Kidney (tissue), 14 donors: ENCODE data around the gene ABL1. TPM values are rescaled to one million over a fixed set of nuclear protein-coding genes. Genes with fewer than 3 reads are reported as not detected.

Experiments used
- DNase-seq, 5 donors: peaks; one replicate each; pipeline ENCODE4 v3.0.0-alpha.2; 2013 to 2020
- FAIRE-seq: peaks from 2 replicates; lab custom pipeline; 2012; peaks lifted over from hg19 to GRCh38; lab: Jason Lieb, UNC
- H3K27ac ChIP-seq, 2 donors: one replicate each; pipeline ENCODE4 v1.7.0; 2013; ENCODE audit warnings: low read depth in 2 of 2, low read length in 2 of 2, inconsistent platforms in 1 of 2
- H3K27me3 ChIP-seq: one replicate; pipeline ENCODE4 v1.7.1; 2013; ENCODE audit warnings: low read length, inconsistent platforms; ENCODE audit not compliant: control insufficient read depth, insufficient read depth
- H3K36me3 ChIP-seq, 3 donors: one replicate each; pipeline versions ENCODE4 v1.7.0 to v1.7.1; 2013; ENCODE audit warnings: low read length in 3 of 3, control low read depth in 1 of 3, inconsistent platforms in 1 of 3; ENCODE audit not compliant: insufficient read depth in 3 of 3, control insufficient read depth in 2 of 3
- H3K4me1 ChIP-seq, 3 donors: one replicate each; pipeline versions ENCODE4 v1.7.0 to v1.7.1; 2013; ENCODE audit warnings: low read length in 3 of 3, inconsistent platforms in 1 of 3, low read depth in 1 of 3; ENCODE audit not compliant: control insufficient read depth in 2 of 3, insufficient read depth in 2 of 3
- H3K4me3 ChIP-seq, 3 donors: one replicate each; pipeline versions ENCODE4 v1.7.0 to v1.8.1; 2013; ENCODE audit warnings: low read length in 3 of 3, control low read depth in 1 of 3, inconsistent platforms in 1 of 3
- H3K9ac ChIP-seq, 3 donors: one replicate each; pipeline versions ENCODE4 v1.7.0 to v1.7.1; 2013; ENCODE audit warnings: low read length in 3 of 3, control low read depth in 1 of 3, inconsistent platforms in 1 of 3
- H3K9me3 ChIP-seq, 3 donors: one replicate each; pipeline versions ENCODE4 v1.7.0 to v1.7.1; 2013; ENCODE audit warnings: low read length in 3 of 3, control low read depth in 1 of 3, inconsistent platforms in 1 of 3; ENCODE audit not compliant: control insufficient read depth in 2 of 3, insufficient read depth in 1 of 3
- intact Hi-C: fragments of 100-400 bp; cut with DNase I; formaldehyde crosslinking; loops from one replicate; pipeline ENCODE4 v1.11.1; 2022
- polyA plus RNA-seq: library from polyadenylated mRNA; stranded (reverse); fragments of 350-450 nt; fragmentation: Illumina TruSeq; extraction: RNeasy Lipid Tissue Mini Kit (QIAGEN cat#74804); gene quantifications from one replicate; pipeline ENCODE4 v1.2.3, GENCODE V29; 2014; ENCODE audit warnings: low read depth, low replicate concordance; ENCODE audit not compliant: insufficient read depth
- total RNA-seq: library from RNA; stranded (reverse); fragmentation: NEBNext Ultra II Directional; extraction: Animal tissue kit (Norgen Biotek cat#: 25700); gene quantifications from one replicate; pipeline ENCODE4 v1.2.1, GENCODE V29; 2021
- TF ChIP-seq, protein P1 (sequence below): IDR thresholded peaks from 3 replicates; pipeline ENCODE4 v1.5.1; 2012; ENCODE audit warnings: mild to moderate bottlenecking, moderate library complexity, borderline replicate concordance; ENCODE audit not compliant: insufficient read depth; ENCODE audit errors: extremely low read depth
- donor health status: control.
- donor health status: control.
- donor health status: control.
- donor health status: control.
- donor health status: control.
- donor health status: DM: yes; HTN: yes; CAD: no.
- donor health status: Normal renal cell carcinoma (clear cell type).

The ABL1 gene
- total and polyA plus RNA-seq, 2 donors from 2014 or later: 15.0 to 63.6 TPM

DNA sequence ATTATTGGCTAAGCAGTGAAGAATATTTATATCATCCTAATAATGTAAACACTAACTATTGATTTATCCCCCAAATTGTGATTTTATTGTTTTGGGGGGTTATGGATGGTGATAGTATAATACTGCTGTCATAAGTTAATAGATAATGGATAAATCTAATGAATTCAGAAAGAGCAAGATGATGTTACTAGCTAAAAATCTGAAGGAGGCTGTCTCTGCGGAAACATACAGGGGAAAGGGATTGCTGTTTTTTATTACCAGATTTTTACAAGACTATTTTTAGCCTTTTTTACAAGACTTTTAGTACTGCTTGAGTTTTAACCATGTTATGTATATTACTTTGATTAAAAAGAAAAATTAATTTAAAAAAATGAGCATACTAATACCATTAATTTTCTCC, 5.3 kb upstream of the ABL1 start:
- no peak overlapping the region for H3K27ac ChIP-seq
- TF ChIP-seq, protein P1, sequence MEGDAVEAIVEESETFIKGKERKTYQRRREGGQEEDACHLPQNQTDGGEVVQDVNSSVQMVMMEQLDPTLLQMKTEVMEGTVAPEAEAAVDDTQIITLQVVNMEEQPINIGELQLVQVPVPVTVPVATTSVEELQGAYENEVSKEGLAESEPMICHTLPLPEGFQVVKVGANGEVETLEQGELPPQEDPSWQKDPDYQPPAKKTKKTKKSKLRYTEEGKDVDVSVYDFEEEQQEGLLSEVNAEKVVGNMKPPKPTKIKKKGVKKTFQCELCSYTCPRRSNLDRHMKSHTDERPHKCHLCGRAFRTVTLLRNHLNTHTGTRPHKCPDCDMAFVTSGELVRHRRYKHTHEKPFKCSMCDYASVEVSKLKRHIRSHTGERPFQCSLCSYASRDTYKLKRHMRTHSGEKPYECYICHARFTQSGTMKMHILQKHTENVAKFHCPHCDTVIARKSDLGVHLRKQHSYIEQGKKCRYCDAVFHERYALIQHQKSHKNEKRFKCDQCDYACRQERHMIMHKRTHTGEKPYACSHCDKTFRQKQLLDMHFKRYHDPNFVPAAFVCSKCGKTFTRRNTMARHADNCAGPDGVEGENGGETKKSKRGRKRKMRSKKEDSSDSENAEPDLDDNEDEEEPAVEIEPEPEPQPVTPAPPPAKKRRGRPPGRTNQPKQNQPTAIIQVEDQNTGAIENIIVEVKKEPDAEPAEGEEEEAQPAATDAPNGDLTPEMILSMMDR: no peak
- peaks cover 6 to 19% (median 9%) of the 10 kb centered on the region in 3 donors for H3K4me1 ChIP-seq
- DNase-seq: no peak
- no peak for FAIRE-seq
- no peaks in the 10 kb centered on the region for H3K27me3 ChIP-seq
- H3K4me3 ChIP-seq: no peak overlapping the region
- intact Hi-C loops: no loop called here
- no peak overlapping the region for H3K9ac ChIP-seq
- H3K36me3 ChIP-seq: no peaks in the 10 kb centered on the region
- H3K9me3 ChIP-seq: no peaks in the 10 kb centered on the region

DNA sequence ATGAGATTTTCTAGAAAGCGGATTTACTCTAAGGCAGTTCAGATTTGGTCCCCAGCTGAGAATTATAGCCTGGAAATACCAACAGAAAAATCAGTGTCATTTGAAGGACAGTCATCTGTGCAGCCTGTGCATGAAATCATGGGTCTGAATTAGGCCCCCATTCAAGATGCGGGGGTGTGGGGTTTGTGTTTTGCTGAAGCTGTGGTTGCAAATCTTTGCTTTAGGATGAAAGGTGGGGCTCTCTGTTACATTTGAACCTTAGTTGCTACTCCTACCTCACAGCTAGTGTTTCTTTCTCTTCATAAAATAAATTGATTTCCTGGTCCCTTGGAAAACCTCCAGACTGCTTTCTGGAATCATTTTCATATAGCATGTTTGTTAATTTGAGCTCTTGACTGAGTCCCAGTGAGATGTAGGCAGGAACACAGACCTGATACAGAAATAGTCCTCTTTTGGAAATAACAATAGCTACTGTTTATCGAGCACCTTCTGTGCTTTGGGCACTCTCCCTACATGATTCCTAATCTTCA, 4.8 kb upstream of the ABL1 start:
- H3K4me1 ChIP-seq: peaks cover 5 to 17% (median 6%) of the 10 kb centered on the region in 3 donors
- H3K9ac ChIP-seq: no peak overlapping the region
- no peak overlapping the region for H3K4me3 ChIP-seq
- FAIRE-seq (no peak), DNase-seq (no peak)
- no peaks in the 10 kb centered on the region for H3K27me3 ChIP-seq
- H3K27ac ChIP-seq: no peak overlapping the region
- H3K9me3 ChIP-seq: no peaks in the 10 kb centered on the region
- TF ChIP-seq, protein P1: no peak
- intact Hi-C loops: no loop called here
- H3K36me3 ChIP-seq: no peaks in the 10 kb centered on the region

DNA sequence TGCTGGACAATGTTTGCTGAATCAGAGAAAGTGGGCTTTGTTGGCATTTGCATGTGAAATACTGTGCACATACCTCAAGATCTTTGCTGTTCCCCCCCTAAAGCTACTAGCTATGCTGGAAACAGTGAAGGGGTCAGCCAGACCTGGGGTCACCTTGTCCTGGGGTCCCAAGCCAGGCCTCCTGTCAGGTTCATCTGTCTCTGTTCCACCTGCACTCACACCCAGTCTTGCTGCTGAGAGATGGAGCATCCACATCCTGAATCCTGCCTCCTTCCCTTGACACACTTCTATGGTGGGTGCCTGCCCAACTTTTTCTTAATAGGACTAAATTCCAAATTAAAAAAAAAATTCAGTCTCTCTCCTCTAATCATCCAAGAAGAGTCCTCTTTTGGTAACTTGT, 4.0 kb upstream of the ABL1 start:
- Histone ChIP-seq H3K9me3 (no peaks in the 10 kb centered on the region), H3K27ac (no peak overlapping the region), H3K36me3 (no peaks in the 10 kb centered on the region), H3K4me1 (peaks cover 5 to 10% (median 6%) of the 10 kb centered on the region in 3 donors), H3K9ac (no peak overlapping the region), H3K4me3 (no peak overlapping the region), H3K27me3 (no peaks in the 10 kb centered on the region)
- TF ChIP-seq, protein P1: no peak
- FAIRE-seq: no peak
- intact Hi-C loops: no loop called here
- DNase-seq: no peak
